ENCODE results near the gene EEF1A1.

Gene EEF1A1

GRCh38 chr6:73516514-73517489, 4.0 kb downstream of the EEF1A1 start:
- TF ChIP-seq CTCF (IDR thresholded peaks at IDR 0.05; ENCODE audit: low read depth, low read length, missing control alignments), result no peak
- peak overlapping the region; percentile 45 for H3K4me3 ChIP-seq (ENCODE audit: low read depth, low read length)
- no peak for DNase-seq (ENCODE audit: low read depth)

- no peak for DNase-seq (ENCODE audit: low read depth)
- no peak for TF ChIP-seq CTCF (IDR thresholded peaks at IDR 0.05; ENCODE audit: low read depth, low read length, missing control alignments)
- no peak overlapping the region for H3K4me3 ChIP-seq (ENCODE audit: low read depth, low read length)
Measured at GRCh38 chr6:73515204-73515655, 5.6 kb downstream of the EEF1A1 start.

- DNase-seq (ENCODE audit: low read depth), result no peak
- TF ChIP-seq CTCF (IDR thresholded peaks at IDR 0.05; ENCODE audit: low read depth, low read length, missing control alignments), result no peak
- no peak overlapping the region for H3K4me3 ChIP-seq (ENCODE audit: low read depth, low read length)
Measured at GRCh38 chr6:73514746-73515110, 6.1 kb downstream of the EEF1A1 start.

GRCh38 chr6:73513496-73513854, 7.4 kb downstream of the EEF1A1 start:
- H3K4me3 ChIP-seq (ENCODE audit: low read depth, low read length), result no peak overlapping the region
- DNase-seq (ENCODE audit: low read depth), result no peak
- no peak for TF ChIP-seq CTCF (IDR thresholded peaks at IDR 0.05; ENCODE audit: low read depth, low read length, missing control alignments)

GRCh38 chr6:73511796-73512195, 9.0 kb downstream of the EEF1A1 start:
- H3K4me3 ChIP-seq (ENCODE audit: low read depth, low read length), result no peak overlapping the region
- TF ChIP-seq CTCF (IDR thresholded peaks at IDR 0.05; ENCODE audit: low read depth, low read length, missing control alignments), result no peak
- no peak for DNase-seq (ENCODE audit: low read depth)

- no peak for TF ChIP-seq CTCF (IDR thresholded peaks at IDR 0.05; ENCODE audit: low read depth, low read length, missing control alignments)
- H3K4me3 ChIP-seq (ENCODE audit: low read depth, low read length), result no peak overlapping the region
Measured at GRCh38 chr6:73509851-73510250, 11.0 kb downstream of the EEF1A1 start.

GRCh38 chr6:73508776-73509175, 12.1 kb downstream of the EEF1A1 start:
- H3K4me3 ChIP-seq (ENCODE audit: low read depth, low read length), result no peak overlapping the region
- TF ChIP-seq CTCF (IDR thresholded peaks at IDR 0.05; ENCODE audit: low read depth, low read length, missing control alignments), result no peak
- no peak for DNase-seq (ENCODE audit: low read depth)

More at GRCh38 chr6:73509851-73510250, 11.0 kb downstream of the EEF1A1 start:
- no peak for DNase-seq (ENCODE audit: low read depth)

Measured in GM12864 (cell line).